Measurements from ENCODE around the gene HNMT.
"Not testable (repeated sequence)": the region's sequence is repeated elsewhere in the genome, so short reads cannot be mapped to it uniquely, and the experiment has no call there.

HNMT gene

DNA sequence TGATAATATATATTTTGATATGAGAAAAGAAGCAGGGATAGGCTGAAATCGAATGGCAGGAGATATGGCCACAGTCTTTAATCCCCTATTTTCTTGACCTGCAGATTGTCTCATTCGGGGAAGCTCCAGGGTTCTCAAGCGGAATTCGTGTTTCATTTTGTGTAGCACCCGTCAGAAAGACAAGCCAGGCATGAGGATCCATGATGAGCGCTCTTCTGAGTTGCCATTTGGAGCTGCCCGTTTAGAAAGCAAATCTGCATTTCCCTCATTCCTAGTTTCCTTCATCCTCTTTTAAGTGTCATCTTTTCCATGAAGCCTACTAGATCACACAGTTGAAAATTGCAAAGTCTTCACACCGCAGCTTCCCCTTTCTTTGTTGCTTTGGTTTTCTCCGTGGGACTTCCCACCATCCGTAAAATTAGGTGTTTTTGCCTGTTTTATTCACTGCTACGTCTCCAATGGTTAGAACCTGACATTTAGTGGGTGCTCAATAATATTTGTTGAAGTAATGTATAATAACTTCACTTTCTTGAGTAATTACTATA, 16.9 kb downstream of the HNMT start:
- Histone ChIP-seq H3K27me3 (ENCODE audit: control insufficient read depth, insufficient read depth, low read length) (no peaks in the 10 kb centered on the region), H3K4me1 (ENCODE audit: control insufficient read depth, insufficient read depth, low read length) (no peaks in the 10 kb centered on the region), H3K9ac (ENCODE audit: low read depth, low read length) (no peak overlapping the region), H3K9me3 (ENCODE audit: control insufficient read depth, insufficient read depth, low read length) (no peaks in the 10 kb centered on the region), H3K36me3 (ENCODE audit: control insufficient read depth, insufficient read depth, low read length) (no peaks in the 10 kb centered on the region), H3K4me3 (ENCODE audit: low read depth, low read length) (no peak overlapping the region)

DNA sequence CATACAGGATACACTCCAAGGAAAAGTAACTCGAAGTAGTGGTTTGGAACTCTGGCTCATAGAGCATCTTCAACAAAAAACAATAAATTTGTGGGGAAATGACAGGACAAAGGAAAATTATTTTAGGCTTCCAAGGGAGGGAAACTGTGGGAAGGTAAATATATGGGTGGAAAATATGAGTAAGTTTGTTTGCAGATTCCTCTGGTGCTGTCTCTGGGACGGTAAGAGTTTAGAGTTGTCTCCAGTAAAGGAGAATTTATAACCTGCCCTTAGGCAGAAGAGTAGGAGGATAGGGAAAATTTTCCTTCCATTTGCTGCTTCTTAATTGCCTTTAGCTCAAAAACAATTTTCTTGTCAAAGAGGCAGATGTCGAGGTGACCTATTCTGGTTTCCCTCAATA, 19.3 kb downstream of the HNMT start:
- no peaks in the 10 kb centered on the region for H3K36me3 ChIP-seq (ENCODE audit: control insufficient read depth, insufficient read depth, low read length)
- no peaks in the 10 kb centered on the region for H3K27me3 ChIP-seq (ENCODE audit: control insufficient read depth, insufficient read depth, low read length)
- H3K9ac ChIP-seq (ENCODE audit: low read depth, low read length) = no peak overlapping the region
- no peak overlapping the region for H3K4me3 ChIP-seq (ENCODE audit: low read depth, low read length)
- H3K9me3 ChIP-seq (ENCODE audit: control insufficient read depth, insufficient read depth, low read length) = no peaks in the 10 kb centered on the region
- H3K4me1 ChIP-seq (ENCODE audit: control insufficient read depth, insufficient read depth, low read length) = no peaks in the 10 kb centered on the region

DNA sequence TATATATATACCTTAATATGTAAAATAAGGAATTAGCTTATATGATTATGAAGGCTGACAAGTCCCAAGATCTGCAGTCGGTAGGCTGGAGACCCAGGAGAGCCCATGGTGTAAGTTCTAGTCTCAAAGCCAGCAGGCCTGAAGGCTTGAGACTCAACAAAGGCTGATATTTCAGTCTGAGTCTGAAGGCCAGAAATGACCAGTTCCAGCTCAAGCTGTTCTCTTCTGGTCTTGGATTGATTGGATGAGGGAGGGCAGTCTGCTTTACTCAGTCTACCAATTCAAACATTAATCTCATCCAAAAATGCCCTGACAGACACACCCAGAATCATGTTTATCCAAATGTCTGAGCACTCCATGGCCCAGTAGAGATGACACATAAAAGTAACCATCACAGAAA, 22.0 kb downstream of the HNMT start:
- Histone ChIP-seq H3K4me3 (ENCODE audit: low read depth, low read length) (no peak overlapping the region), H3K4me1 (ENCODE audit: control insufficient read depth, insufficient read depth, low read length) (no peaks in the 10 kb centered on the region), H3K36me3 (ENCODE audit: control insufficient read depth, insufficient read depth, low read length) (no peaks in the 10 kb centered on the region), H3K9me3 (ENCODE audit: control insufficient read depth, insufficient read depth, low read length) (no peaks in the 10 kb centered on the region), H3K9ac (ENCODE audit: low read depth, low read length) (no peak overlapping the region), H3K27me3 (ENCODE audit: control insufficient read depth, insufficient read depth, low read length) (no peaks in the 10 kb centered on the region)

DNA sequence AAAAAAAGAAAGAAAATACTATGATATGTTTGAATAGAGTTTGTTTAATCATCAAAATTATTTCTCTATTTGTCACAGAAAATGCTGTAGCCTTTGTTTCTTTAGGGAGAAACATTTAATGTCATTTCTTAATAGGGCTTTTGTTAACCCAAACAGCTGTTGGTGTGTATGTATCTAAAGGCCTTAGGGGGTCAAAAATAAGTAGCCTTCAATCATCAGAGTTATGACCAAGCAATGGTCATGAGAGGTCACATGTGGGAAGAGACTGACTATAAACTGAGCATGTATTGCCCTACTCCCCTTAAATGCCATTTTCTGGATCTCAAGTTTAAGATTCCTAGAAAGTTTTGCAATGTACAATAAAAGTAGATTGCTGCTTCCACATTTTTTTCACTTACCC, 22.7 kb downstream of the HNMT start:
- no peaks in the 10 kb centered on the region for H3K4me1 ChIP-seq (ENCODE audit: control insufficient read depth, insufficient read depth, low read length)
- H3K9me3 ChIP-seq (ENCODE audit: control insufficient read depth, insufficient read depth, low read length) = no peaks in the 10 kb centered on the region
- H3K27me3 ChIP-seq (ENCODE audit: control insufficient read depth, insufficient read depth, low read length) = no peaks in the 10 kb centered on the region
- no peak overlapping the region for H3K4me3 ChIP-seq (ENCODE audit: low read depth, low read length)
- H3K36me3 ChIP-seq (ENCODE audit: control insufficient read depth, insufficient read depth, low read length) = no peaks in the 10 kb centered on the region
- H3K9ac ChIP-seq (ENCODE audit: low read depth, low read length) = no peak overlapping the region

DNA sequence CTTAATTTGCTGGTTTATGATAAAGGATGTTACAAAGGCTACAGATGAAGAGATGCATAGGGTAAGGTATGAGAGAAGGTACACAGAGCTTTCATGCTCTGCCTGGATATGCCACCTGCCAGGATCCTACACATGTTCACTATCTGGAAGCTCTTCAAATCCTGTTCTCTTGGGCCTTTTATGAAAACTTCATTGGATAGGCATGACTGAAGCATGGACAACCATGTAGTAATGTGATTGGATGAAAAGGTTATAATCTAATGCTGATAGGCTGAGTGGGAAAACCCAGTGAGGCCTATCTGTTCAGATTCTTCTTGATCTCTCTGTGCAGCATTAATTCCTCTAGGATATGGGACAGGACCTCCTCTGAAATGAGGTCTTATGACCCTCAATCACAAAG, 26.8 kb downstream of the HNMT start:
- Histone ChIP-seq H3K27me3 (ENCODE audit: control insufficient read depth, insufficient read depth, low read length) (no peaks in the 10 kb centered on the region), H3K9ac (ENCODE audit: low read depth, low read length) (no peak overlapping the region), H3K4me1 (ENCODE audit: control insufficient read depth, insufficient read depth, low read length) (no peaks in the 10 kb centered on the region), H3K9me3 (ENCODE audit: control insufficient read depth, insufficient read depth, low read length) (peaks cover 2% of the 10 kb centered on the region), H3K36me3 (ENCODE audit: control insufficient read depth, insufficient read depth, low read length) (no peaks in the 10 kb centered on the region), H3K4me3 (ENCODE audit: low read depth, low read length) (no peak overlapping the region)

GRCh38 chr2:137992039-137992646, 27.9 kb downstream of the HNMT start:
- no peaks in the 10 kb centered on the region for H3K36me3 ChIP-seq (ENCODE audit: control insufficient read depth, insufficient read depth, low read length)
- no peaks in the 10 kb centered on the region for H3K27me3 ChIP-seq (ENCODE audit: control insufficient read depth, insufficient read depth, low read length)
- H3K9ac ChIP-seq (ENCODE audit: low read depth, low read length) = no peak overlapping the region
- H3K4me3 ChIP-seq (ENCODE audit: low read depth, low read length) = no peak overlapping the region
- no peaks in the 10 kb centered on the region for H3K4me1 ChIP-seq (ENCODE audit: control insufficient read depth, insufficient read depth, low read length)
- H3K9me3 ChIP-seq (ENCODE audit: control insufficient read depth, insufficient read depth, low read length) = peaks cover 2% of the 10 kb centered on the region

GRCh38 chr2:137993715-137994476, 29.6 kb downstream of the HNMT start:
- H3K9me3 ChIP-seq (ENCODE audit: control insufficient read depth, insufficient read depth, low read length); H3K36me3 ChIP-seq (ENCODE audit: control insufficient read depth, insufficient read depth, low read length); H3K4me1 ChIP-seq (ENCODE audit: control insufficient read depth, insufficient read depth, low read length); H3K27me3 ChIP-seq (ENCODE audit: control insufficient read depth, insufficient read depth, low read length); H3K4me3 ChIP-seq (ENCODE audit: low read depth, low read length); H3K9ac ChIP-seq (ENCODE audit: low read depth, low read length): not testable (repeated sequence)

DNA sequence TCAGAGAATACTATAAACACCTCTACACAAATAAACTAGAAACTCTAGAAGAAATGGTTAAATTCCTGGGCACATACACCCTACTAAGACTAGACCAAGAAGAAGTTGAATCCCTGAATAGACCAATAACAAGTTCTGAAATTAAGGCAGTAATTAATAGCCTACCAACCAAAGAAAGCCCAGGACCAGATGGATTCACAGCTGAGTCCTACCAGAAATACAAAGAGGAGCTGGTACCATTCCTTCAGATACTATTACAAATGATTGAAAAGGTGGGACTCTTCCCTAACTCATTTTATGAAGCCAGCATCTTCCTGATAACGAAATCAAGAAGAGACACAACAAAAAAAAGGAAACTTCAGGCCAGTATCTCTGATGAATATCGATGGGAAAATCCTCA, 31.1 kb downstream of the HNMT start:
- H3K4me3 ChIP-seq (ENCODE audit: low read depth, low read length); H3K36me3 ChIP-seq (ENCODE audit: control insufficient read depth, insufficient read depth, low read length); H3K9ac ChIP-seq (ENCODE audit: low read depth, low read length): not testable (repeated sequence)

DNA sequence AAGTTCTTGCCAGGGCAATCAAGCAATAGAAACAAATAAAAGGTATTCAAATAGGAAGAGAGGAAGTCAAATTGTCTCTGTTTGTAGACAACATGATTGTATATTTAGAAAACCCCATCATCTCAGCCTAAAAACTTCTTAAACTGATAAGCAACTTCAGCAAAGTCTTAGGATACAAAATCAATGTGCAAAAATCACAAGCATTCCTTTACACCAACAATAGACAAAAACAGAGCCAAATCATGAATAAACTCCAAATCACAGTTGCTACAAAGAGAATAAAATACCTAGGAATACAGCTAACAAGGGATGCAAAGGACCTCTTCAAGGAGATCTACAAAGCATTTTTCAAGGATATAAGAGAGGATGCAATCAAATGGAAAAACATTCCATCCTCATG, 31.9 kb downstream of the HNMT start:
- not testable (repeated sequence) for H3K27me3 ChIP-seq (ENCODE audit: control insufficient read depth, insufficient read depth, low read length); H3K36me3 ChIP-seq (ENCODE audit: control insufficient read depth, insufficient read depth, low read length); H3K4me3 ChIP-seq (ENCODE audit: low read depth, low read length); H3K9me3 ChIP-seq (ENCODE audit: control insufficient read depth, insufficient read depth, low read length); H3K9ac ChIP-seq (ENCODE audit: low read depth, low read length); H3K4me1 ChIP-seq (ENCODE audit: control insufficient read depth, insufficient read depth, low read length)

More for the DNA sequence above, 31.1 kb downstream of the HNMT start:
- H3K27me3 ChIP-seq (ENCODE audit: control insufficient read depth, insufficient read depth, low read length); H3K4me1 ChIP-seq (ENCODE audit: control insufficient read depth, insufficient read depth, low read length); H3K9me3 ChIP-seq (ENCODE audit: control insufficient read depth, insufficient read depth, low read length): not testable (repeated sequence)

DNA sequence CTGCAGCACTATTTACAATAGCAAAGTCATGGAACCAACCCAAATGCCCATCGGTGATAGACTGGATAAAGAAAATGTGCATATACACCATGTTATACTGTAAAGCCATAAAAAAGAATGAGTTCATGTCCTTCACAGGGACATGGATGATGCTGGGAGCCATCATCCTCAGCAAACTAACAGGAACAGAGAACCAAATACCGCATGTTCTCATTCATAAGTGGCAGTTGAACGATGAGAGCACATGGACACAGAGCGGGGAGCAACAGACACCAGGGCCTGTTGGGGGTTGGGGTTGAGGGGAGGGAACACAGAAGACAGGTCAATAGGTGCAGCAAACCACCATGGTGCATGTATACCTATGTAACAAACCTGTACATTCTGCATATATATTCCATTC, 33.5 kb downstream of the HNMT start:
- Histone ChIP-seq H3K27me3 (ENCODE audit: control insufficient read depth, insufficient read depth, low read length) (no peaks in the 10 kb centered on the region), H3K4me1 (ENCODE audit: control insufficient read depth, insufficient read depth, low read length) (no peaks in the 10 kb centered on the region), H3K4me3 (ENCODE audit: low read depth, low read length) (no peak overlapping the region), H3K9me3 (ENCODE audit: control insufficient read depth, insufficient read depth, low read length) (no peaks in the 10 kb centered on the region), H3K36me3 (ENCODE audit: control insufficient read depth, insufficient read depth, low read length) (no peaks in the 10 kb centered on the region), H3K9ac (ENCODE audit: low read depth, low read length) (no peak overlapping the region)

DNA sequence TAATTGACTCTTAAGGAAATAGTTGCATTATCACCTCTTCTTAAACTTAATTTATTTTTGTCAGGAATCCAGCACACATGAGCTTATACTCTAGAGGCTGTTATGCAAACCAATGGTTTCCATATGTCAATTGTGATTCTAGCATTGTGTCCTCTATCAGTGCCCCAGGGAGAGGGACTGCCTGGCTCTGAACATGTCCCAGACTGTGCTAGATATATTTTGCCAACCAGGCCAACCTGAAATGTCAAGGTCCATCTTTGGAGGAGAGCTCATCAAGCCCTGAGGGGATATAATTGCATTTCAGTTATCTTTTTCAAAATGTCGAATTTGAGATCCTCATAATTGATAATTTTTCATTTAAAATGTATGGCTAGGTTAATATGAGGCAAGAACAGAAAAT, 34.2 kb downstream of the HNMT start:
- Histone ChIP-seq H3K9ac (ENCODE audit: low read depth, low read length) (no peak overlapping the region), H3K27me3 (ENCODE audit: control insufficient read depth, insufficient read depth, low read length) (no peaks in the 10 kb centered on the region), H3K4me1 (ENCODE audit: control insufficient read depth, insufficient read depth, low read length) (no peaks in the 10 kb centered on the region), H3K9me3 (ENCODE audit: control insufficient read depth, insufficient read depth, low read length) (no peaks in the 10 kb centered on the region), H3K4me3 (ENCODE audit: low read depth, low read length) (no peak overlapping the region), H3K36me3 (ENCODE audit: control insufficient read depth, insufficient read depth, low read length) (no peaks in the 10 kb centered on the region)

DNA sequence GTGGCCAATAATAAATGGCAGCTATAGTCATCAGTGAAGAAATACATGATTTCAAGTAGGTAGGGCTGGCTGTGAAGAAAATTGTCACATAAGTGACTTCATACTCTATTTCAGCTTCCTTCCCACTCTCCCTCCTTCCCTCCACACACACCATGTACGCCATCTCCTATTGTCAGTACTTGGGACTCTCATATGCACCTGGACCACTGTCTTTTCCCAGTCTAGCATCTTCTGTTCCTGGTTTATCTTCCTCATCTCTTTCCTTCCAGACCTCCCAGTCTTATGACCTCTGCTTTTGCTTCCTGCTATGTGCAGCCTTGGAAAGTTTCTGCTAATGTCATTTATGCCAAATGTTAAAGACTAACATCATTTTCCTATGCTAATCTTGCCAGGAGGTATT, 35.0 kb downstream of the HNMT start:
- H3K4me1 ChIP-seq (ENCODE audit: control insufficient read depth, insufficient read depth, low read length) = no peaks in the 10 kb centered on the region
- H3K27me3 ChIP-seq (ENCODE audit: control insufficient read depth, insufficient read depth, low read length) = no peaks in the 10 kb centered on the region
- H3K9me3 ChIP-seq (ENCODE audit: control insufficient read depth, insufficient read depth, low read length) = no peaks in the 10 kb centered on the region
- H3K4me3 ChIP-seq (ENCODE audit: low read depth, low read length) = no peak overlapping the region
- H3K9ac ChIP-seq (ENCODE audit: low read depth, low read length) = no peak overlapping the region
- no peaks in the 10 kb centered on the region for H3K36me3 ChIP-seq (ENCODE audit: control insufficient read depth, insufficient read depth, low read length)
